Activated naive CD4-positive, alpha-beta T cell treated with Interleukin-2 at 50 U/mL for 16 hours (primary cell): ENCODE measurements around the gene COL18A1.

Source experiments
- DNase-seq: peaks from one replicate; pipeline ENCODE4 v3.0.0-alpha.2; 2020

COL18A1 gene

GRCh38 chr21:45403133-45403824 is 1.7 kb upstream of the COL18A1 start:
- no peak for DNase-seq

- no peak for DNase-seq
Measured at GRCh38 chr21:45403825-45404729, 888 bp upstream of the COL18A1 start.

- DNase-seq: no peak
Measured at GRCh38 chr21:45405271-45405818, 380 bp downstream of the COL18A1 start.

- no peak for DNase-seq
Measured at GRCh38 chr21:45405819-45406762, 1.1 kb downstream of the COL18A1 start.

GRCh38 chr21:45406801-45407628 is 2.0 kb downstream of the COL18A1 start:
- DNase-seq: no peak

GRCh38 chr21:45407629-45408247 is 2.8 kb downstream of the COL18A1 start:
- DNase-seq: no peak

GRCh38 chr21:45408271-45408791 is 3.4 kb downstream of the COL18A1 start:
- no peak for DNase-seq

GRCh38 chr21:45408801-45409261 is 3.9 kb downstream of the COL18A1 start:
- DNase-seq: no peak

GRCh38 chr21:45409466-45410150 is 4.6 kb downstream of the COL18A1 start:
- no peak for DNase-seq

- DNase-seq: no peak
Measured at GRCh38 chr21:45410151-45410864, 5.3 kb downstream of the COL18A1 start.

- no peak for DNase-seq
Measured at GRCh38 chr21:45410865-45411809, 6.2 kb downstream of the COL18A1 start.

- DNase-seq: no peak
Measured at GRCh38 chr21:45411810-45412206, 6.8 kb downstream of the COL18A1 start.

GRCh38 chr21:45412491-45412890 is 7.5 kb downstream of the COL18A1 start:
- DNase-seq: no peak

GRCh38 chr21:45412909-45413611 is 8.1 kb downstream of the COL18A1 start:
- DNase-seq: no peak

- no peak for DNase-seq
Measured at GRCh38 chr21:45413922-45414321, 9.0 kb downstream of the COL18A1 start.

GRCh38 chr21:45414396-45415187 is 9.6 kb downstream of the COL18A1 start:
- DNase-seq: no peak
